Loucy (cell line): ENCODE measurements around the gene LAMTOR5.

Experiments used
- H2AFZ ChIP-seq: fragments of 200-600 bp; sonication (generic); 2 replicates; pipeline ENCODE4 v1.6.0; 2016; ENCODE audit warnings: antibody characterized with exemption, mild to moderate bottlenecking, low read length, moderate library complexity
- H3F3A ChIP-seq: fragments of 200-600 bp; 2 replicates; pipeline ENCODE4 v1.6.0; 2016; ENCODE audit warnings: antibody characterized with exemption, low read depth, mild to moderate bottlenecking
- H3K27me3 ChIP-seq: fragments of 200-600 bp; sonication (generic); 2 replicates; pipeline ENCODE4 v1.6.1; 2014; ENCODE audit warnings: low read length, mild to moderate bottlenecking; ENCODE audit not compliant: insufficient read depth, poor library complexity, severe bottlenecking
- H3K36me3 ChIP-seq: fragments of 200-600 bp; sonication (generic); 2 replicates; pipeline ENCODE4 v1.6.1; 2016; ENCODE audit warnings: low read length; ENCODE audit not compliant: insufficient read depth
- H3K4me1 ChIP-seq: fragments of 200-600 bp; sonication (generic); 2 replicates; pipeline ENCODE4 v1.5.1; 2014; ENCODE audit warnings: low read length, mild to moderate bottlenecking; ENCODE audit not compliant: insufficient read depth, poor library complexity, severe bottlenecking
- H3K4me2 ChIP-seq: fragments of 200-600 bp; sonication (generic); 2 replicates; pipeline ENCODE4 v1.6.0; 2014; ENCODE audit warnings: antibody characterized with exemption, low read length, low read depth, mild to moderate bottlenecking; ENCODE audit not compliant: poor library complexity, severe bottlenecking
- H3K4me3 ChIP-seq: fragments of 200-600 bp; sonication (generic); 2 replicates; pipeline ENCODE4 v1.5.1; 2014; ENCODE audit warnings: low read length, mild to moderate bottlenecking, mixed read lengths; ENCODE audit not compliant: poor library complexity, severe bottlenecking
- H3K79me2 ChIP-seq: fragments of 200-600 bp; sonication (generic); 2 replicates; pipeline ENCODE4 v1.6.1; 2014; ENCODE audit warnings: low read length; ENCODE audit not compliant: insufficient read depth
- H3K9ac ChIP-seq: fragments of 200-600 bp; sonication (generic); 2 replicates; pipeline ENCODE4 v1.6.0; 2014; ENCODE audit warnings: mild to moderate bottlenecking, low read depth, low read length, moderate library complexity; ENCODE audit not compliant: poor library complexity, severe bottlenecking
- H3K9me2 ChIP-seq: fragments of 200-600 bp; sonication (generic); replicated peaks from 2 replicates; pipeline ENCODE4 v1.6.1; 2016; ENCODE audit warnings: low read depth, low read length, mixed read lengths
- H3K9me3 ChIP-seq: fragments of 200-600 bp; sonication (generic); 2 replicates; pipeline ENCODE4 v1.6.1; 2014; ENCODE audit warnings: mild to moderate bottlenecking, antibody characterized with exemption, low read length, low read depth; ENCODE audit not compliant: insufficient read depth
- H4K20me1 ChIP-seq: fragments of 200-600 bp; sonication (generic); 2 replicates; pipeline ENCODE4 v1.6.0; 2014; ENCODE audit warnings: antibody characterized with exemption, low read length, mild to moderate bottlenecking; ENCODE audit not compliant: insufficient read depth, poor library complexity, severe bottlenecking
- CTCF ChIP-seq: fragments of 200-600 bp; sonication (generic); conservative IDR thresholded peaks from 2 replicates; pipeline ENCODE4 v1.5.1; 2014; ENCODE audit warnings: mild to moderate bottlenecking, antibody characterized with exemption, low read length
- EZH2phosphoT487 ChIP-seq: fragments of 200-600 bp; IDR thresholded peaks from 2 replicates; pipeline ENCODE4 v1.6.1; 2018; ENCODE audit warnings: antibody characterized with exemption, mild to moderate bottlenecking, moderate library complexity, borderline replicate concordance

LAMTOR5 gene

GRCh38 chr1:110436635-110437034, 29.1 kb upstream of the LAMTOR5 start:
- no peaks in the 10 kb centered on the region for H3K27me3 ChIP-seq
- no peaks in the 10 kb centered on the region for H3K9me2 ChIP-seq
- no peaks in the 10 kb centered on the region for H4K20me1 ChIP-seq
- H3K4me3 ChIP-seq = no peak overlapping the region
- H3K4me1 ChIP-seq = no peaks in the 10 kb centered on the region
- H3K36me3 ChIP-seq = no peaks in the 10 kb centered on the region
- H3K4me2 ChIP-seq = no peak overlapping the region
- no peaks in the 10 kb centered on the region for H3K9me3 ChIP-seq
- no peak overlapping the region for H3K9ac ChIP-seq
- TF ChIP-seq EZH2phosphoT487 (no peak), CTCF (no peak)
- no peaks in the 10 kb centered on the region for H3F3A ChIP-seq
- no peak overlapping the region for H2AFZ ChIP-seq
- no peaks in the 10 kb centered on the region for H3K79me2 ChIP-seq

DNA sequence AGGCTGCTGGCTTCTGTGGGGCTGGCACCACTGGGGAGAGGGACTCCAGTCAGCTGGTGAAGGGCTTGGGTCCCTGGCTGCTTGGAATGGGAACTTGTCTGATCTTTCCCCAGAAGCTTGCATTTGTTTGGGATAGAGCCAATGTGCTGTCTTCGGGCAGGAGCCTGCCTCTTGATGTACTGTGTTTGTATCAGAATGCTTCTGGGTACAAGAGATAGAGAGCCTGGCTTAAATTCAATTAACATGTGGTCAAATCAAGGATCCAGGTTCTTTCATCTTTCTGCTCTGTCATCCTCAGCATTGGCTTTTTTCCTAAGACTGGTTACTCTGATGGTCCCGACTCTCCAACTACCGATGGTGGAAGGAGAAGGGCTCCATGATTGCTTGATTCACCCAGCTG, 27.5 kb upstream of the LAMTOR5 start:
- no peaks in the 10 kb centered on the region for H3K9me2 ChIP-seq
- H3F3A ChIP-seq = no peaks in the 10 kb centered on the region
- TF ChIP-seq EZH2phosphoT487 (no peak), CTCF (no peak)
- H3K4me1 ChIP-seq = no peaks in the 10 kb centered on the region
- no peaks in the 10 kb centered on the region for H4K20me1 ChIP-seq
- no peaks in the 10 kb centered on the region for H3K9me3 ChIP-seq
- H3K27me3 ChIP-seq = no peaks in the 10 kb centered on the region
- no peak overlapping the region for H3K4me3 ChIP-seq
- H3K9ac ChIP-seq = no peak overlapping the region
- no peaks in the 10 kb centered on the region for H3K36me3 ChIP-seq
- H3K79me2 ChIP-seq = no peaks in the 10 kb centered on the region
- H2AFZ ChIP-seq = no peak overlapping the region
- H3K4me2 ChIP-seq = no peak overlapping the region

- no peak overlapping the region for H3K4me3 ChIP-seq
- H3K9me3 ChIP-seq = no peaks in the 10 kb centered on the region
- no peaks in the 10 kb centered on the region for H3F3A ChIP-seq
- no peak overlapping the region for H3K9ac ChIP-seq
- no peaks in the 10 kb centered on the region for H3K27me3 ChIP-seq
- no peak overlapping the region for H3K4me2 ChIP-seq
- no peaks in the 10 kb centered on the region for H3K36me3 ChIP-seq
- TF ChIP-seq CTCF (0 out of 2 replicates have a peak, but pooled peaks have one; percentile 22), EZH2phosphoT487 (no peak)
- no peaks in the 10 kb centered on the region for H4K20me1 ChIP-seq
- no peaks in the 10 kb centered on the region for H3K79me2 ChIP-seq
- no peaks in the 10 kb centered on the region for H3K9me2 ChIP-seq
- H3K4me1 ChIP-seq = no peaks in the 10 kb centered on the region
- H2AFZ ChIP-seq = no peak overlapping the region
Measured at GRCh38 chr1:110433803-110434202, 26.3 kb upstream of the LAMTOR5 start.
